ENCODE measurements around the gene DNLZ.

The DNLZ gene

GRCh38 chr9:136335296-136336155, 28.0 kb downstream of the DNLZ start:
- TF ChIP-seq POLR2AphosphoS5 (IDR thresholded peaks at IDR 0.05; ENCODE audit: low read depth, low read length) (no peak), SIN3A (IDR thresholded peaks at IDR 0.05; ENCODE audit: borderline replicate concordance, insufficient read depth, low read length) (no peak), TAF1 (IDR thresholded peaks at IDR 0.05; ENCODE audit: borderline replicate concordance, insufficient read depth, low read length) (no peak), FOXP2 (optimal IDR thresholded peaks at IDR 0.05; ENCODE audit: borderline replicate concordance, extremely low read depth, extremely low read length, insufficient read depth) (no peak), REST (IDR thresholded peaks at IDR 0.05; ENCODE audit: insufficient read depth in 1 of 2, low read depth in 2 of 2, low read length in 2 of 2) (no peak)

- TF ChIP-seq SIN3A (IDR thresholded peaks at IDR 0.05; ENCODE audit: borderline replicate concordance, insufficient read depth, low read length) = no peak
- TF ChIP-seq TAF1 (IDR thresholded peaks at IDR 0.05; ENCODE audit: borderline replicate concordance, insufficient read depth, low read length) = no peak
- no peak for TF ChIP-seq REST (IDR thresholded peaks at IDR 0.05; ENCODE audit: insufficient read depth in 1 of 2, low read depth in 2 of 2, low read length in 2 of 2)
- TF ChIP-seq POLR2AphosphoS5 (IDR thresholded peaks at IDR 0.05; ENCODE audit: low read depth, low read length) = no peak
- no peak for TF ChIP-seq FOXP2 (optimal IDR thresholded peaks at IDR 0.05; ENCODE audit: borderline replicate concordance, extremely low read depth, extremely low read length, insufficient read depth)
Measured at GRCh38 chr9:136334541-136334940, 29.0 kb downstream of the DNLZ start.

DNA sequence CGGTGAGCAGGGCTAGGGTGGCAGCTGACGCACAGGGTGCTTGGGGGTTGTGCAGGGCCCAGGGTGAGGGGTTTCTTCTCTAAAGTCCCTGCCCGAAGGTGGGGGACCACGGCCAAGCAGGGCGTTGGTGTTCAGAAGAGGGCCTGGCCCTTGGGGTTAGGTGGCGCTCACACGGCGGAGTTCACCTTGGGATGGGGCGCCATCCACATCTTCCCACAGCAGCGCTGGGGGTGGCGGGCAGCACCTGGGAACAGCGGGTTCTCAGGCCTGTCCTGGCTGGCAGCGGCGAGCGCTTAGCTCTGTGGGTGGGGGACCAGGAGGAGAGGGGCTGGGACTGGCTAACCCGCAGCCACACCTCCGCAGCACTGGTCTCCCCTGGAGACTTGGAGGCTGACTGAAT, 30.1 kb downstream of the DNLZ start:
- TF ChIP-seq REST (IDR thresholded peaks at IDR 0.05; ENCODE audit: insufficient read depth in 1 of 2, low read depth in 2 of 2, low read length in 2 of 2) (no peak), FOXP2 (optimal IDR thresholded peaks at IDR 0.05; ENCODE audit: borderline replicate concordance, extremely low read depth, extremely low read length, insufficient read depth) (no peak), TAF1 (IDR thresholded peaks at IDR 0.05; ENCODE audit: borderline replicate concordance, insufficient read depth, low read length) (no peak), POLR2AphosphoS5 (IDR thresholded peaks at IDR 0.05; ENCODE audit: low read depth, low read length) (no peak), SIN3A (IDR thresholded peaks at IDR 0.05; ENCODE audit: borderline replicate concordance, insufficient read depth, low read length) (no peak)

- TF ChIP-seq POLR2AphosphoS5 (IDR thresholded peaks at IDR 0.05; ENCODE audit: low read depth, low read length) = no peak
- no peak for TF ChIP-seq REST (IDR thresholded peaks at IDR 0.05; ENCODE audit: insufficient read depth in 1 of 2, low read depth in 2 of 2, low read length in 2 of 2)
- no peak for TF ChIP-seq TAF1 (IDR thresholded peaks at IDR 0.05; ENCODE audit: borderline replicate concordance, insufficient read depth, low read length)
- no peak for TF ChIP-seq SIN3A (IDR thresholded peaks at IDR 0.05; ENCODE audit: borderline replicate concordance, insufficient read depth, low read length)
- no peak for TF ChIP-seq FOXP2 (optimal IDR thresholded peaks at IDR 0.05; ENCODE audit: borderline replicate concordance, extremely low read depth, extremely low read length, insufficient read depth)
Measured at GRCh38 chr9:136333045-136333444, 30.5 kb downstream of the DNLZ start.

Measured in PFSK-1 (cell line).